OCI-LY1 (cell line): ENCODE results near the gene ADAT3.

Source experiments
- CTCF ChIP-seq: fragments of 200-600 bp; sonication (generic), shearing (Covaris generic); IDR thresholded peaks from 2 replicates; pipeline ENCODE4 v1.5.1; 2017; ENCODE audit warnings: mild to moderate bottlenecking, antibody characterized with exemption, low read length, moderate library complexity, mixed read lengths
- EZH2 ChIP-seq: fragments of 200-600 bp; sonication (generic), shearing (Covaris generic); IDR thresholded peaks from 2 replicates; pipeline ENCODE4 v1.8.0; 2017; ENCODE audit warnings: borderline replicate concordance, mixed run types, mild to moderate bottlenecking, antibody characterized with exemption, low read length, moderate library complexity, mixed read lengths

DNA sequence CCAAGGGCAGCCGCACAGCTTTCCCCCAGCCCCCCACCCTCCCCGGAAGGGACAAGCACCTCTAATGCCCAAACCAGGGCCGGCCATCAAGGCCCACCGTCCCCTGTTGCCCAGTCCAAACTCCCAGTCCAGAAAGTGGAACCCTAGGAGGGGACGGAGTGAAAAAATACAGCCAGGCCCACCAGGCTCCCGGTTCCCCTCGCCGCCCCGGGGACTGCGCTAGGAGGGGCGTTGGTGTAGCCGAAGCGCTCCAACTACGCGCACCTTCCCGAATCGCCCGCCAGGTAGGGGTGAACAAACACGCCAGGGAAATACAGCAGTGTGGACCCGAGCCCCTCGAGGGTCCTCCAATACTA lies 43.2 kb upstream of the ADAT3 start:
- TF ChIP-seq CTCF: no peak
- TF ChIP-seq EZH2: no peak
